HepG2 (cell line): ENCODE data around the gene SRC. TPM values are rescaled to one million over a fixed set of nuclear protein-coding genes. Genes with fewer than 3 reads are reported as not detected.

ENCODE experiments used
- ARNTL ChIP-seq: sonication (generic); formaldehyde crosslinking; IDR thresholded peaks from 2 replicates; pipeline ENCODE4 v1.4.0; 2020; ENCODE audit warnings: mild to moderate bottlenecking, missing genetic modification reagents
- ATF4 ChIP-seq, 2 experiments: fragments of 450-650 bp in 1 of 2; sonication (generic) in 1 of 2; formaldehyde crosslinking; IDR thresholded peaks; 2 replicates each; pipeline versions ENCODE4 v1.5.0 to v1.8.0; 2020 to 2022; ENCODE audit warnings: mild to moderate bottlenecking in 1 of 2, missing genetic modification reagents in 1 of 2
- HDAC1 ChIP-seq: sonication (generic); formaldehyde crosslinking; IDR thresholded peaks from 2 replicates; pipeline ENCODE4 v1.5.1; 2020; ENCODE audit warnings: mild to moderate bottlenecking, missing genetic modification reagents
- HNRNPL ChIP-seq: fragments of 200-400 bp; formaldehyde crosslinking; IDR thresholded peaks from 2 replicates; pipeline ENCODE4 v1.6.1; 2017; ENCODE audit warnings: mild to moderate bottlenecking, low read depth, low read length
- MAFK ChIP-seq, 2 experiments: IDR thresholded peaks in 1 of 2; conservative IDR thresholded peaks in 1 of 2; 2 replicates each; pipeline ENCODE4 v1.6.1; 2011; ENCODE audit warnings: improper control_type of control experiment in 2 of 2, low read length in 2 of 2
- MED13 ChIP-seq: sonication (generic); formaldehyde crosslinking; IDR thresholded peaks from 2 replicates; pipeline ENCODE4 v1.5.0; 2020; ENCODE audit warnings: missing genetic modification reagents
- RBFOX2 ChIP-seq: fragments of 200-400 bp; formaldehyde crosslinking; IDR thresholded peaks from 2 replicates; pipeline ENCODE4 v1.6.1; 2017; ENCODE audit warnings: low read depth, mild to moderate bottlenecking, low read length
- SAP130 ChIP-seq: IDR thresholded peaks from 2 replicates; pipeline ENCODE4 v1.6.1; 2016; ENCODE audit warnings: low read depth
- SATB2 ChIP-seq: sonication (generic); formaldehyde crosslinking; IDR thresholded peaks from 2 replicates; pipeline ENCODE4 v1.5.0; 2020; ENCODE audit warnings: missing genetic modification reagents
- XBP1 ChIP-seq: sonication (generic); formaldehyde crosslinking; IDR thresholded peaks from 2 replicates; pipeline ENCODE4 v1.5.0; 2020; ENCODE audit warnings: missing genetic modification reagents
- ZNF331 ChIP-seq: sonication (generic); formaldehyde crosslinking; IDR thresholded peaks from 2 replicates; pipeline ENCODE4 v1.4.0; 2020; ENCODE audit warnings: missing genetic modification reagents
- ZNF598 ChIP-seq: sonication (generic); formaldehyde crosslinking; IDR thresholded peaks from 2 replicates; pipeline ENCODE4 v1.5.1; 2020; ENCODE audit warnings: mild to moderate bottlenecking, missing genetic modification reagents, borderline replicate concordance
- ZNF709 ChIP-seq: sonication (generic); formaldehyde crosslinking; IDR thresholded peaks from 2 replicates; pipeline ENCODE4 v1.5.0; 2020; ENCODE audit warnings: mild to moderate bottlenecking, missing genetic modification reagents
- polyA plus RNA-seq, 8 experiments: library from polyadenylated mRNA; depleted of rRNA in 3 of 8; stranded (reverse) in 7 of 8; unstranded in 1 of 8; fragments of >200 nt; fragmentation: Illumina TruSeq in 4 of 8; extraction: Trizol in 4 of 8; gene quantifications; 2 replicates each; pipeline versions ENCODE4 v1.2.1 to v1.2.3, GENCODE V29; 2011 to 2016; ENCODE audit warnings: low read depth in 4 of 8, missing spikeins in 1 of 8, mixed read lengths in 1 of 8; ENCODE audit not compliant: insufficient read depth in 1 of 8
- total RNA-seq, 5 experiments: library from RNA; depleted of rRNA; stranded (reverse); fragments of >200 nt; fragmentation: Illumina TruSeq; extraction: Trizol; gene quantifications; 2 replicates each; pipeline ENCODE4 v1.2.3, GENCODE V29; 2016; ENCODE audit warnings: low read depth in 1 of 5
- TF ChIP-seq, protein P1 (sequence below), 2 experiments: sonication (generic) in 1 of 2; formaldehyde crosslinking in 1 of 2; IDR thresholded peaks; 2 replicates each; pipeline versions ENCODE4 v1.6.1 to v1.9.0; 2014 to 2022; ENCODE audit warnings: antibody characterized with exemption in 1 of 2, borderline replicate concordance in 1 of 2, inconsistent platforms in 1 of 2, low read depth in 1 of 2, missing genetic modification reagents in 1 of 2
- TF ChIP-seq, protein P2 (sequence below): sonication (generic); formaldehyde crosslinking; IDR thresholded peaks from 2 replicates; pipeline ENCODE4 v1.4.0; 2020; ENCODE audit warnings: missing genetic modification reagents, borderline replicate concordance
- TF ChIP-seq, protein P3 (sequence below): IDR thresholded peaks from 2 replicates; pipeline ENCODE4 v1.6.1; 2018; ENCODE audit warnings: missing genetic modification reagents

SRC gene
- total and polyA plus RNA-seq, 2 of the 13 experiments (the other 11 are each of a cell fraction or from before 2014, with no cell fraction given): 54.7 to 192 TPM

DNA sequence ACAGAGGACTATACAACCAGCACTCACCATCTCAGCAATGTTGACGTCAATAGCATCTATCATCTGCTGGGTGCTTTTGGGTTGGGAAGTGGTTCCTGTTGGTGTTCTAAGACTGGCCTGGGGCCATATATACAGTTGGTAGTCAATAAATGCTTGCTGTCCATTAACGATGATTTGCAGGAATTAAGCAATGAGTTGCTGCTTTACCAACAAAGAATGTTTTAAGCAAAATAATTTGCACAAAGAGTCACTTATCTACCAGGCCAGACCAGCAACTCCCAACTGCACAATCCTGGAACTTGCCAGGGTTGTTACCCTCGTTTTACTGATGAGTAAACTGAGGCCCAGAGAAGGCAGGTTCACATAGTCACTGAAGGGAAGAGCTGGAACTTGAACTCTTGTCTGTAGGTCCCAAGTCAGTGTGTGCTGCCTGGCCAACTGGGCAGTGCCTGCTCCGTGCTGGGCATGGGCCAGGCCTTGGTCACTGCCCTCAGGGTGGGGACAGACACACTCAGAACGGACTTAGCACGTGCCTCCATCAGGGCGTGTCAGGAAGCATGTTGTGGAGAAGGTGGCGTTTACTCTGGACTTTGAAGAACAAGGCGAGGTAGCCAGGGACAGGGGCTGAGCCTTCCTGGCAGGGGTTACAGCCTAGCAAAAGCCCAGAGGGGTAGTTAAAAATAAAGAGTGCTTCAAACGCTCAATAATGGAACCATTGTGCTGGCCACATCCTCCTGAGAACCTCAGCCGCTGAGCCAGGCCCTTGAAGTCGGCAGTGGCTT lies 2.5 kb upstream of the SRC start (continued):
- TF ChIP-seq, protein P1, sequence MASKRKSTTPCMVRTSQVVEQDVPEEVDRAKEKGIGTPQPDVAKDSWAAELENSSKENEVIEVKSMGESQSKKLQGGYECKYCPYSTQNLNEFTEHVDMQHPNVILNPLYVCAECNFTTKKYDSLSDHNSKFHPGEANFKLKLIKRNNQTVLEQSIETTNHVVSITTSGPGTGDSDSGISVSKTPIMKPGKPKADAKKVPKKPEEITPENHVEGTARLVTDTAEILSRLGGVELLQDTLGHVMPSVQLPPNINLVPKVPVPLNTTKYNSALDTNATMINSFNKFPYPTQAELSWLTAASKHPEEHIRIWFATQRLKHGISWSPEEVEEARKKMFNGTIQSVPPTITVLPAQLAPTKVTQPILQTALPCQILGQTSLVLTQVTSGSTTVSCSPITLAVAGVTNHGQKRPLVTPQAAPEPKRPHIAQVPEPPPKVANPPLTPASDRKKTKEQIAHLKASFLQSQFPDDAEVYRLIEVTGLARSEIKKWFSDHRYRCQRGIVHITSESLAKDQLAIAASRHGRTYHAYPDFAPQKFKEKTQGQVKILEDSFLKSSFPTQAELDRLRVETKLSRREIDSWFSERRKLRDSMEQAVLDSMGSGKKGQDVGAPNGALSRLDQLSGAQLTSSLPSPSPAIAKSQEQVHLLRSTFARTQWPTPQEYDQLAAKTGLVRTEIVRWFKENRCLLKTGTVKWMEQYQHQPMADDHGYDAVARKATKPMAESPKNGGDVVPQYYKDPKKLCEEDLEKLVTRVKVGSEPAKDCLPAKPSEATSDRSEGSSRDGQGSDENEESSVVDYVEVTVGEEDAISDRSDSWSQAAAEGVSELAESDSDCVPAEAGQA (IDR thresholded peaks at IDR 0.05; ENCODE audit: low read depth): no peak
- TF ChIP-seq, protein P1 (CRISPR knock-in tag; IDR thresholded peaks at IDR 0.05; ENCODE audit: borderline replicate concordance): no peak
- TF ChIP-seq, protein P2, sequence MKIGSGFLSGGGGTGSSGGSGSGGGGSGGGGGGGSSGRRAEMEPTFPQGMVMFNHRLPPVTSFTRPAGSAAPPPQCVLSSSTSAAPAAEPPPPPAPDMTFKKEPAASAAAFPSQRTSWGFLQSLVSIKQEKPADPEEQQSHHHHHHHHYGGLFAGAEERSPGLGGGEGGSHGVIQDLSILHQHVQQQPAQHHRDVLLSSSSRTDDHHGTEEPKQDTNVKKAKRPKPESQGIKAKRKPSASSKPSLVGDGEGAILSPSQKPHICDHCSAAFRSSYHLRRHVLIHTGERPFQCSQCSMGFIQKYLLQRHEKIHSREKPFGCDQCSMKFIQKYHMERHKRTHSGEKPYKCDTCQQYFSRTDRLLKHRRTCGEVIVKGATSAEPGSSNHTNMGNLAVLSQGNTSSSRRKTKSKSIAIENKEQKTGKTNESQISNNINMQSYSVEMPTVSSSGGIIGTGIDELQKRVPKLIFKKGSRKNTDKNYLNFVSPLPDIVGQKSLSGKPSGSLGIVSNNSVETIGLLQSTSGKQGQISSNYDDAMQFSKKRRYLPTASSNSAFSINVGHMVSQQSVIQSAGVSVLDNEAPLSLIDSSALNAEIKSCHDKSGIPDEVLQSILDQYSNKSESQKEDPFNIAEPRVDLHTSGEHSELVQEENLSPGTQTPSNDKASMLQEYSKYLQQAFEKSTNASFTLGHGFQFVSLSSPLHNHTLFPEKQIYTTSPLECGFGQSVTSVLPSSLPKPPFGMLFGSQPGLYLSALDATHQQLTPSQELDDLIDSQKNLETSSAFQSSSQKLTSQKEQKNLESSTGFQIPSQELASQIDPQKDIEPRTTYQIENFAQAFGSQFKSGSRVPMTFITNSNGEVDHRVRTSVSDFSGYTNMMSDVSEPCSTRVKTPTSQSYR (CRISPR knock-in tag): no peak
- TF ChIP-seq ZNF709 (no peak), MED13 (CRISPR knock-in tag) (no peak), ZNF598 (CRISPR knock-in tag) (no peak; the same call in 1 of the 2 replicates), RBFOX2 (no peak), SAP130 (CRISPR knock-in tag) (peak; percentile 71; the same call in 1 of the 2 replicates), ARNTL (CRISPR knock-in tag) (peak; percentile 78), SATB2 (CRISPR knock-in tag) (0 out of 2 replicates have a peak, but pooled peaks have one; percentile 27), MAFK (conservative IDR thresholded peaks at IDR 0.05 in 1 of 2, IDR thresholded peaks at IDR 0.05 in 1 of 2; ENCODE audit: low read length in 2 of 2) (no peak), HDAC1 (CRISPR knock-in tag) (peak; percentile 29), XBP1 (no peak), HNRNPL (peak; percentile 94), ZNF331 (CRISPR knock-in tag) (0 out of 2 replicates have a peak, but pooled peaks have one; percentile 48), ATF4 (CRISPR knock-in tag; IDR thresholded peaks at IDR 0.05) (no peak)
- TF ChIP-seq, protein P3, sequence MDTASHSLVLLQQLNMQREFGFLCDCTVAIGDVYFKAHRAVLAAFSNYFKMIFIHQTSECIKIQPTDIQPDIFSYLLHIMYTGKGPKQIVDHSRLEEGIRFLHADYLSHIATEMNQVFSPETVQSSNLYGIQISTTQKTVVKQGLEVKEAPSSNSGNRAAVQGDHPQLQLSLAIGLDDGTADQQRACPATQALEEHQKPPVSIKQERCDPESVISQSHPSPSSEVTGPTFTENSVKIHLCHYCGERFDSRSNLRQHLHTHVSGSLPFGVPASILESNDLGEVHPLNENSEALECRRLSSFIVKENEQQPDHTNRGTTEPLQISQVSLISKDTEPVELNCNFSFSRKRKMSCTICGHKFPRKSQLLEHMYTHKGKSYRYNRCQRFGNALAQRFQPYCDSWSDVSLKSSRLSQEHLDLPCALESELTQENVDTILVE (CRISPR knock-in tag): 0 out of 2 replicates have a peak, but pooled peaks have one; percentile 43
